Measurements from ENCODE around the gene KCNJ9.
"Not testable (repeated sequence)": the region's sequence is repeated elsewhere in the genome, so short reads cannot be mapped to it uniquely, and the experiment has no call there.

The KCNJ9 gene

DNA sequence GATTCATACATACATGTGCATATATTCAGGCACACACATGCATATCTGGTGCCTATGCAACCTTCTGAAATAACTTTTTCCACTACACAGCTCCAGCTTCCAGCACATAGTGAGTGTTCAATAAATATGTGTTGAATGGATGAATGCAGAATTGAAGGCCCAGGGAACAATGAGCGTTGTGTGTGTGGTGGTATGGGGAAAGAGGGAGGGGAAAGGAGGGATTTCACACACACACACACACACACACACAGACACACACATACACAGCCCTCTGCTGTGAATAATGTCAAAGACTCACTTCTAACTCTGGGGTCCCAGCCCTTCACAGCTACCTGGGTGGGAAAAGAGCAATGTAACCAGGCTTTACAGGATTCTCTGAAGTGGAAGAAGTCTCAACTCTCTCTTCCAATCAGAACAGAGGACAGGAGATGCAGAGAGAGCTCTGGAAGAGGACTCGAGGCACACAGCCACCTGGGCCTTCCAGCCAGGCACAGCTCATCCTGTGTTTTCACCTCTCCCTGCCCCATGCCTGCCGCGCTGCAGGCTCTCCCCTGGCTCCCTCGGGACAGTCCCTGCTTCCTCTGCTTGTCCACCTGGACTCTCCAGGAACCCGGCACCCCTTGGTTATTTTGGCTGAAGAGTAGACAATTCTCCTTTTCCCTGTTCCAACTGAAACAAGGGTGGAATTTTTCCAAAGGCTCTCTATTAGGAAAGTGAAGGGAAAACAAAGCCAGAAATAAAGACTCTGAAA, 22.5 kb downstream of the KCNJ9 start:
- H3K4me3 ChIP-seq (ENCODE audit: low read length), result no peak overlapping the region
- TF ChIP-seq, protein P1, sequence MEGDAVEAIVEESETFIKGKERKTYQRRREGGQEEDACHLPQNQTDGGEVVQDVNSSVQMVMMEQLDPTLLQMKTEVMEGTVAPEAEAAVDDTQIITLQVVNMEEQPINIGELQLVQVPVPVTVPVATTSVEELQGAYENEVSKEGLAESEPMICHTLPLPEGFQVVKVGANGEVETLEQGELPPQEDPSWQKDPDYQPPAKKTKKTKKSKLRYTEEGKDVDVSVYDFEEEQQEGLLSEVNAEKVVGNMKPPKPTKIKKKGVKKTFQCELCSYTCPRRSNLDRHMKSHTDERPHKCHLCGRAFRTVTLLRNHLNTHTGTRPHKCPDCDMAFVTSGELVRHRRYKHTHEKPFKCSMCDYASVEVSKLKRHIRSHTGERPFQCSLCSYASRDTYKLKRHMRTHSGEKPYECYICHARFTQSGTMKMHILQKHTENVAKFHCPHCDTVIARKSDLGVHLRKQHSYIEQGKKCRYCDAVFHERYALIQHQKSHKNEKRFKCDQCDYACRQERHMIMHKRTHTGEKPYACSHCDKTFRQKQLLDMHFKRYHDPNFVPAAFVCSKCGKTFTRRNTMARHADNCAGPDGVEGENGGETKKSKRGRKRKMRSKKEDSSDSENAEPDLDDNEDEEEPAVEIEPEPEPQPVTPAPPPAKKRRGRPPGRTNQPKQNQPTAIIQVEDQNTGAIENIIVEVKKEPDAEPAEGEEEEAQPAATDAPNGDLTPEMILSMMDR (IDR thresholded peaks at IDR 0.05; ENCODE audit: insufficient read depth, low read depth, low read length, missing control alignments), result no peak
- DNase-seq (ENCODE audit: low read depth), result no peak

DNA sequence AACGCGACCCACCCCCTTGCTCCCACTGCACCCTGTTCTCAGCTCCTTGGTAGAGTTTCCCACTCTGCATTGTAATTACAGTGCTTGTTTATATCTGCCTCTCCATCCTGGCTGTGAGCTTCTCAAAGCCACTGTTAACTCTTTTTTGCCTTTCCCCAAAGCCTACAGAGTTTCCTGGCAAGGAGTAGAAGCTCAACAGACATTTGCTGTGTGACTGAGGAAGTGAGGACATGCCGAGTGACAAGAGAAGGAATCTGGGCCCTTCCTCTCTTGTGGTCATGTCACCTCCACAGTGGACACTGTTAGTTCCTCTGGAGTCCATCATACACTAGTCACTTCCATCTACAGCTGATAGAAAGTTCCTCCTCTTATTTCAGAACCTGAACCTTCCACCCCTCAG, 23.1 kb downstream of the KCNJ9 start:
- no peak for DNase-seq (ENCODE audit: low read depth)
- no peak overlapping the region for H3K4me3 ChIP-seq (ENCODE audit: low read length)
- TF ChIP-seq, protein P1 (IDR thresholded peaks at IDR 0.05; ENCODE audit: insufficient read depth, low read depth, low read length, missing control alignments), result no peak

DNA sequence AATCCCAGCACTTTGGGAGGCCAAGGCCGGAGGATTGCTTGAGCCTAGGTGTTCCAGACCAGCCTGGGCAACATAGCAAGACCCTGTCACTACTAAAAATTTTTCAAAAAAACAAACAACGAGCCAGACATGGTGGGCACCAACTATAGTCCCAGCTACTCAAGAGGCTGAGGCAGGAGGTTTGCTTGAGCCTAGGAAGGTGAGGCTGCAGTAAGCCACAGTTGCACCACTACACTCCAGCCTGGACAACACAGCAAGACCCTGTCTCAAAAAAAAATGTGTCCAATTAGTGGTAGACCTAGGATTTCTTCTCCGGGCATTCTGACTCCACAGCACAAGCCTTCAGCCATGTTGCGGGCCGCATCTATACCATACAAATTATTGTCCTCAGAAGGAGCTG, 23.8 kb downstream of the KCNJ9 start:
- no peak overlapping the region for H3K4me3 ChIP-seq (ENCODE audit: low read length)
- no peak for DNase-seq (ENCODE audit: low read depth)
- TF ChIP-seq, protein P1 (IDR thresholded peaks at IDR 0.05; ENCODE audit: insufficient read depth, low read depth, low read length, missing control alignments), result no peak

DNA sequence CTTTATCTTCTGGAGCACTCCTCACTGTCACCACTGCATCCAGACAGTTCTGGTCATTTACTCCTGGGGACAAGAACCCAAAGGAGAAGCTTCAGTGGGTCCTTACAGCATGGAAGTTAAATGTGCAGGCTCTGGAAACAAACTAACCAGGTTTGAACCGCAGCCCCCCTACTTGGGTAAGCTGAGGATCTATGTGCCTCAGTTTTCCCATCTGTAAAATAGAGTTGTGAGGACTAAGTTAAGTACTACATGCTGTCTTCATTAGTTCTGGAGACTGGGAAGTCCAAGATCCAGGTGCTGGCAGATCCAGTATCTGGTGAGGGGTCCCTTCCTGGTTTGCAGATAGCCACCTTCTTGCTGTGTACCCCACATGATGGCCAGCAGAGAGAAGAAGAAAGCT, 26.2 kb downstream of the KCNJ9 start:
- TF ChIP-seq, protein P1 (IDR thresholded peaks at IDR 0.05; ENCODE audit: insufficient read depth, low read depth, low read length, missing control alignments), result no peak
- no peak overlapping the region for H3K4me3 ChIP-seq (ENCODE audit: low read length)
- DNase-seq (ENCODE audit: low read depth), result no peak

DNA sequence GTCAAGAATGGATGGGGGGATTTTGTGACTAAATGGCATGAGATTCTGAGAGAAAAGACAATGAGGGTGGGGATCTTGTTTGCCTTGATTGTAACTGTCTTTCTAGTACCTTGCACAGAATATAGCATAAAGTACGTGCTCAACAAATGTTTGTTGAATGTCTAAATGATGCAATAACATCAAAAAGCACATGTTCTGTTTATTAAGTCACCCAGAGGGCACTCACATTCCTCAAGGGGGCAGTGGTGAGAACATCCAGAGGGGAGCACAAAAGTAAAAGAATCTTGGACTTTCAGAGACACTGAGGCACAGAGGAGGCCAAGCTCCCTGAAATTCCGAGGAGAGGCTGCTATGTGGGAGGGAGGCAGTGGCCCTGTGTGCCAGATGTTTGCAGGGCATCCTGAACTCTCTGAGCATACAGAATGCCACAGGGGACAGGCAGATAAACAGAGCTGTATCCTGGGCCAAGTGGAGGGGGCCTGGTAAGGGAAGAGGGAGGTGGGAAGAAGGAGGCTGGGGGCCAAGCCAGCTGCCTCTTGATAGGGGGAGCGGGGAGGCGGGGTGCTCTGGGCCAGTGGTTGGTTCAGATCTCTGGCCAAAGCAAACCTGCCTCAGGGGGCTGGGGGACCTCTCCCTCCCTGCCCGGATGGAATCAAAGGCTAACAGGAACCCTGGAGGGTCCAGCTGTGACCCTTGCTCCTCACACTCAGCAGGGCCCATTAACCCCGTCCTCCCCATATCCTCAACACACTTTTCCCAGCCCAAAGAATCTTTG, 27.7 kb downstream of the KCNJ9 start:
- H3K4me3 ChIP-seq (ENCODE audit: low read length), result no peak overlapping the region
- DNase-seq (ENCODE audit: low read depth), result peak; percentile 60
- TF ChIP-seq, protein P1 (IDR thresholded peaks at IDR 0.05; ENCODE audit: insufficient read depth, low read depth, low read length, missing control alignments), result peak; percentile 46

DNA sequence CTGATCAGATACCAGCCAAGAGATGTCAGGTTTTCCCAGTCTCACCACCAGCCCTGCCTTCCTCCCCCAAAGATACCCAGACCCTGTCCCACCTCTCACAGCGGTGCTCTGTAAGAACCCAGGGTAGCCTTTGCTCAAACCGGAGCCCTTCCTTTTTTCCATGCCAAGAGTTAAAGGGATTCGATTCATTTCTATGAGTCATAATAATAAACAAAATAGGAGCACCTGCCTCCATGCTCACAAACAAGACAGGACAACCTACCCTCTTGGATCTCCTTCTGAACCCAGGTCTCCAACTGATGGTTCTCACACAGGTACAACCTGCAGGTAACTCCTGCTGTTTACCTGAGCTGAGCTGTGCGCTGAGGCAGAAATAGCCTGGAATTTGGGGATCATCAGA, 28.3 kb downstream of the KCNJ9 start:
- TF ChIP-seq, protein P1 (IDR thresholded peaks at IDR 0.05; ENCODE audit: insufficient read depth, low read depth, low read length, missing control alignments), result no peak
- H3K4me3 ChIP-seq (ENCODE audit: low read length), result no peak overlapping the region
- DNase-seq (ENCODE audit: low read depth), result peak; percentile 32

DNA sequence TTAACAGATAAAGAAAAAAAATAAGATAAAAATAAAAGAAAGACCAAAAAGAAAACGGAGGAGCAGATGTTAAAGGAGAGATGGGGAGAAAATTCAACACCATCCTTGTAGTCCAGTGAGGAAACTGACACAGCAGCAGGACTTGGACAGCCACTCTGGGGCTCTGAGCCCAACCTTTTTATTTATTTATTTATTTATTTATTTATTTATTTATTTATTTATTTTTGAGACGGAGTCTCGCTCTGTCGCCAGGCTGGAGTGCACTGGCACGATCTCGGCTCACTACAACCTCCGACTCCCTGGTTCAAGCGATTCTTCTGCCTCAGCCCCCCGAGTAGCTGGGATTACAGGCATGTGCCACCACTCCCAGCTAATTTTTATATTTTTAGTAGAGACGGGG, 30.1 kb downstream of the KCNJ9 start:
- not testable (repeated sequence) for H3K4me3 ChIP-seq (ENCODE audit: low read length); DNase-seq (ENCODE audit: low read depth)

All from epithelial cell of esophagus (primary cell).